Measurements from ENCODE around the gene RABGAP1L. TPM values are rescaled to one million over a fixed set of nuclear protein-coding genes. Genes with fewer than 3 reads are reported as not detected.
"Not testable (repeated sequence)": the region's sequence is repeated elsewhere in the genome, so short reads cannot be mapped to it uniquely, and the experiment has no call there.

Gene RABGAP1L
- total and polyA plus RNA-seq, 2 of the 4 experiments (the other 2 are of a cell fraction), result 7.9 to 26.7 TPM

- H2BK5ac ChIP-seq (ENCODE audit: low read depth, low read length, poor library complexity, severe bottlenecking); H3K4me2 ChIP-seq (ENCODE audit: low read depth, low read length); H3K36me3 ChIP-seq (ENCODE audit: control insufficient read depth, insufficient read depth, low read length); H4K5ac ChIP-seq (ENCODE audit: low read depth, low read length); H3K56ac ChIP-seq (ENCODE audit: extremely low read depth, insufficient read depth, low read length); H3K4ac ChIP-seq (ENCODE audit: low read depth, low read length); ATAC-seq (ENCODE audit: low read depth); H4K8ac ChIP-seq (ENCODE audit: low read depth in 2 of 2, low read length in 2 of 2); dilution Hi-C loops (cut with HindIII; ENCODE audit: low sequenced_read_pairs, unreplicated experiment); in situ Hi-C loops (cut with MboI; ENCODE audit: low sequenced_read_pairs); intact Hi-C loops (cut with micrococcal nuclease); H2BK120ac ChIP-seq (ENCODE audit: low read depth, low read length); H3K14ac ChIP-seq (replicated peaks; ENCODE audit: low read depth, low read length); H3K27ac ChIP-seq (ENCODE audit: insufficient read depth, low read length); H4K91ac ChIP-seq (ENCODE audit: insufficient read depth, low read depth, low read length); H2BK20ac ChIP-seq (ENCODE audit: low read depth, low read length); H3K9me3 ChIP-seq (ENCODE audit: control insufficient read depth, insufficient read depth, low read length); H2AK9ac ChIP-seq (replicated peaks; ENCODE audit: low read depth, low read length, poor library complexity); H3K4me1 ChIP-seq (ENCODE audit: control insufficient read depth, insufficient read depth, low read length); H3K23ac ChIP-seq (ENCODE audit: low read depth, low read length); H2AK5ac ChIP-seq (ENCODE audit: low read depth, low read length); H3K9ac ChIP-seq (ENCODE audit: low read depth, low read length); H3K9me1 ChIP-seq (ENCODE audit: insufficient read depth, low read length); BruUV-seq (replicated peaks); H4K20me1 ChIP-seq (ENCODE audit: insufficient read depth, low read length); H2AFZ ChIP-seq (replicated peaks; ENCODE audit: low read length, poor library complexity); DNase-seq; H3K4me3 ChIP-seq (ENCODE audit: insufficient read depth, low read depth, low read length); H3K18ac ChIP-seq (ENCODE audit: low read depth, low read length); H3K27me3 ChIP-seq (ENCODE audit: control insufficient read depth, insufficient read depth, low read length); H3K79me1 ChIP-seq (ENCODE audit: low read depth in 1 of 2, low read length in 2 of 2); H2BK15ac ChIP-seq (ENCODE audit: low read depth, low read length); CTCF ChIA-PET; POLR2A ChIA-PET (ENCODE audit: unreplicated experiment): not testable (repeated sequence)
- WGBS, 2 experiments (ENCODE audit: extremely low coverage in 2 of 2, insufficient read length in 1 of 2), result no CpG with 5 or more reads among the region's 1 CpG
Measured at GRCh38 chr1:174340404-174340803, 181.1 kb downstream of the RABGAP1L start.
